Globus pallidus (tissue), 1 donor: ENCODE data around the gene TAOK3.
"Not testable (repeated sequence)": the region's sequence is repeated elsewhere in the genome, so short reads cannot be mapped to it uniquely, and the experiment has no call there.

Experiments
- DNase-seq: peaks from one replicate; pipeline ENCODE4 v3.0.0-alpha.2; 2015; ENCODE audit warnings: low spot score

Gene TAOK3

GRCh38 chr12:118137148-118137678, 235.5 kb downstream of the TAOK3 start:
- DNase-seq, result no peak

GRCh38 chr12:118136559-118137003, 236.1 kb downstream of the TAOK3 start:
- no peak for DNase-seq

- peak; percentile 95 for DNase-seq
Observed at GRCh38 chr12:118135788-118136558, 236.7 kb downstream of the TAOK3 start, which contains the start of gene PEBP1. Gene PEBP1 (plus strand): TSS chr12:118136124. CDS start chr12:118136210, 86 bp downstream.

- DNase-seq, result not testable (repeated sequence)
Observed at GRCh38 chr12:118129436-118129835, 243.3 kb downstream of the TAOK3 start.

- no peak for DNase-seq
Observed at GRCh38 chr12:118127867-118128266, 244.8 kb downstream of the TAOK3 start.

GRCh38 chr12:118126119-118126757, 246.5 kb downstream of the TAOK3 start:
- no peak for DNase-seq

GRCh38 chr12:118125743-118126118, 247.0 kb downstream of the TAOK3 start:
- DNase-seq, result no peak

- DNase-seq, result no peak
Observed at GRCh38 chr12:118124333-118124874, 248.3 kb downstream of the TAOK3 start.

- no peak for DNase-seq
Observed at GRCh38 chr12:118122264-118122663, 250.4 kb downstream of the TAOK3 start.

- peak; percentile 78 for DNase-seq
Observed at GRCh38 chr12:118120579-118121363, 251.9 kb downstream of the TAOK3 start.

- DNase-seq, result no peak
Observed at GRCh38 chr12:118119449-118119879, 253.2 kb downstream of the TAOK3 start.

- no peak for DNase-seq
Observed at GRCh38 chr12:118109088-118109487, 263.6 kb downstream of the TAOK3 start.

- DNase-seq, result no peak
Observed at GRCh38 chr12:118107694-118108093, 265.0 kb downstream of the TAOK3 start.

GRCh38 chr12:118107011-118107410, 265.7 kb downstream of the TAOK3 start:
- DNase-seq, result no peak

- peak; percentile 53 for DNase-seq
Observed at GRCh38 chr12:118103601-118104382, 268.9 kb downstream of the TAOK3 start, which contains the start of gene VSIG10. Gene VSIG10 (minus strand): TSS chr12:118104011. CDS start chr12:118103671, 340 bp downstream.

GRCh38 chr12:118103201-118103600, 269.5 kb downstream of the TAOK3 start:
- no peak for DNase-seq

- no peak for DNase-seq
Observed at GRCh38 chr12:118102609-118103008, 270.1 kb downstream of the TAOK3 start.

- DNase-seq, result no peak
Observed at GRCh38 chr12:118102070-118102469, 270.6 kb downstream of the TAOK3 start.

- DNase-seq, result no peak
Observed at GRCh38 chr12:118101051-118101450, 271.7 kb downstream of the TAOK3 start.
